Esophagus (tissue), 2 donors: Measurements from ENCODE around the gene SPACA7. TPM values are rescaled to one million over a fixed set of nuclear protein-coding genes. Genes with fewer than 3 reads are reported as not detected.

Source experiments
- H3K27ac ChIP-seq, 2 donors: one replicate each; pipeline ENCODE4 v1.5.1; 2013; ENCODE audit warnings: low read depth in 2 of 2, mild to moderate bottlenecking in 2 of 2, inconsistent platforms in 1 of 2, low read length in 1 of 2, moderate library complexity in 1 of 2
- H3K27me3 ChIP-seq, 2 donors: one replicate each; pipeline ENCODE4 v1.6.1; 2013; ENCODE audit warnings: low read length in 2 of 2, control low read depth in 1 of 2, mild to moderate bottlenecking in 1 of 2; ENCODE audit not compliant: insufficient read depth in 2 of 2, control insufficient read depth in 1 of 2
- H3K36me3 ChIP-seq, 2 donors: one replicate each; pipeline ENCODE4 v1.6.1; 2013; ENCODE audit warnings: low read length in 1 of 2; ENCODE audit not compliant: control insufficient read depth in 2 of 2, insufficient read depth in 2 of 2
- H3K4me1 ChIP-seq, 2 donors: one replicate each; pipeline ENCODE4 v1.6.1; 2013; ENCODE audit warnings: low read length in 1 of 2; ENCODE audit not compliant: control insufficient read depth in 2 of 2, insufficient read depth in 2 of 2
- H3K4me3 ChIP-seq, 2 donors: one replicate each; pipeline ENCODE4 v1.5.1; 2013; ENCODE audit warnings: low read length in 2 of 2, mild to moderate bottlenecking in 2 of 2, low read depth in 1 of 2, moderate library complexity in 1 of 2
- H3K9me3 ChIP-seq, 2 donors: one replicate each; pipeline ENCODE4 v1.6.1; 2013; ENCODE audit warnings: mild to moderate bottlenecking in 2 of 2, low read depth in 1 of 2, low read length in 1 of 2, moderate library complexity in 1 of 2; ENCODE audit not compliant: control insufficient read depth in 2 of 2, insufficient read depth in 1 of 2
- WGBS, 2 donors: extraction: QIAGEN DNeasy Blood & Tissue Kit; methylation state at CpG; one replicate each; pipeline ENCODE4 v1.1.7; 2013; 5-methylcytosine and 5-hydroxymethylcytosine counted together
- polyA plus RNA-seq, 2 donors: library from polyadenylated mRNA; stranded (reverse); fragments of 200-250 nt; gene quantifications; one replicate each; pipeline ENCODE4 v1.2.3, GENCODE V29; 2013
- donor health status: healthy with polysubstance abuse.
- donor health status: Bipolar disorder and iron deficiency.

SPACA7 gene
- polyA plus RNA-seq, 2 donors, result not detected

GRCh38 chr13:112434032-112434431 is 57.9 kb downstream of the SPACA7 start:
- no peak overlapping the region for H3K27ac ChIP-seq
- no peaks in the 10 kb centered on the region for H3K36me3 ChIP-seq
- peaks cover 2 to 10% of the 10 kb centered on the region in 2 donors for H3K9me3 ChIP-seq
- WGBS, 2 donors, result 82 to 89% methylated on average over 13 of the region's 13 CpGs
- no peaks in the 10 kb centered on the region for H3K4me1 ChIP-seq
- peaks cover 0 to 2% of the 10 kb centered on the region in 2 donors for H3K27me3 ChIP-seq
- H3K4me3 ChIP-seq, result no peak overlapping the region

- no peak overlapping the region for H3K4me3 ChIP-seq
- peaks cover 0 to 2% of the 10 kb centered on the region in 2 donors for H3K27me3 ChIP-seq
- WGBS, 2 donors, result 80 to 82% methylated on average over 12 of the region's 12 CpGs
- no peaks in the 10 kb centered on the region for H3K4me1 ChIP-seq
- H3K36me3 ChIP-seq, result no peaks in the 10 kb centered on the region
- H3K9me3 ChIP-seq, result peaks cover 2 to 9% of the 10 kb centered on the region in 2 donors
- H3K27ac ChIP-seq, result no peak overlapping the region
Observed at GRCh38 chr13:112434937-112435523, 58.9 kb downstream of the SPACA7 start.

- no peak overlapping the region for H3K27ac ChIP-seq
- H3K4me1 ChIP-seq, result no peaks in the 10 kb centered on the region
- peaks cover 2 to 8% of the 10 kb centered on the region in 2 donors for H3K9me3 ChIP-seq
- no peaks in the 10 kb centered on the region for H3K36me3 ChIP-seq
- WGBS, 2 donors, result 85 to 86% methylated on average over 9 of the region's 9 CpGs
- H3K4me3 ChIP-seq, result no peak overlapping the region
- H3K27me3 ChIP-seq, result peaks cover 0 to 2% of the 10 kb centered on the region in 2 donors
Observed at GRCh38 chr13:112435973-112436372, 59.8 kb downstream of the SPACA7 start.

GRCh38 chr13:112438094-112438493 is 61.9 kb downstream of the SPACA7 start:
- H3K4me1 ChIP-seq, result no peaks in the 10 kb centered on the region
- no peaks in the 10 kb centered on the region for H3K36me3 ChIP-seq
- H3K27ac ChIP-seq, result no peak overlapping the region
- peaks cover 0 to 2% of the 10 kb centered on the region in 2 donors for H3K27me3 ChIP-seq
- no peak overlapping the region for H3K4me3 ChIP-seq
- peaks cover 2 to 3% of the 10 kb centered on the region in 2 donors for H3K9me3 ChIP-seq
- WGBS, 2 donors, result 80 to 87% methylated on average over 1 of the region's 1 CpG

- no peak overlapping the region for H3K4me3 ChIP-seq
- no peak overlapping the region for H3K27ac ChIP-seq
- 73 to 93% methylated on average over 2 of the region's 2 CpGs for WGBS, 2 donors
- H3K4me1 ChIP-seq, result no peaks in the 10 kb centered on the region
- H3K9me3 ChIP-seq, result peaks cover 2 to 3% of the 10 kb centered on the region in 2 donors
- H3K27me3 ChIP-seq, result peaks cover 0 to 2% of the 10 kb centered on the region in 2 donors
- no peaks in the 10 kb centered on the region for H3K36me3 ChIP-seq
Observed at GRCh38 chr13:112438515-112438914, 62.4 kb downstream of the SPACA7 start.

- H3K27me3 ChIP-seq, result no peaks in the 10 kb centered on the region
Observed at GRCh38 chr13:112441226-112441625, 65.1 kb downstream of the SPACA7 start.

GRCh38 chr13:112441779-112442310 is 65.7 kb downstream of the SPACA7 start:
- no peaks in the 10 kb centered on the region for H3K4me1 ChIP-seq
- no peaks in the 10 kb centered on the region for H3K27me3 ChIP-seq
- no peaks in the 10 kb centered on the region for H3K9me3 ChIP-seq
- WGBS, 2 donors, result 78 to 81% methylated on average over 19 of the region's 19 CpGs
- no peak overlapping the region for H3K4me3 ChIP-seq
- H3K36me3 ChIP-seq, result no peaks in the 10 kb centered on the region
- H3K27ac ChIP-seq, result no peak overlapping the region

More at GRCh38 chr13:112441226-112441625, 65.1 kb downstream of the SPACA7 start:
- Histone ChIP-seq H3K27ac (no peak overlapping the region), H3K4me1 (no peaks in the 10 kb centered on the region), H3K9me3 (no peaks in the 10 kb centered on the region), H3K36me3 (no peaks in the 10 kb centered on the region), H3K4me3 (no peak overlapping the region)
- 89 to 91% methylated on average over 17 of the region's 17 CpGs for WGBS, 2 donors

GRCh38 chr13:112442483-112443090 is 66.4 kb downstream of the SPACA7 start:
- Histone ChIP-seq H3K4me3 (no peak overlapping the region), H3K4me1 (no peaks in the 10 kb centered on the region), H3K36me3 (no peaks in the 10 kb centered on the region), H3K9me3 (no peaks in the 10 kb centered on the region), H3K27me3 (no peaks in the 10 kb centered on the region), H3K27ac (no peak overlapping the region)
- 29 to 31% methylated on average over 21 of the region's 21 CpGs for WGBS, 2 donors

GRCh38 chr13:112443191-112443994 is 67.2 kb downstream of the SPACA7 start:
- H3K4me1 ChIP-seq, result no peaks in the 10 kb centered on the region
- no peaks in the 10 kb centered on the region for H3K9me3 ChIP-seq
- 15 to 19% methylated on average over 31 of the region's 31 CpGs for WGBS, 2 donors
- no peak overlapping the region for H3K27ac ChIP-seq
- H3K36me3 ChIP-seq, result no peaks in the 10 kb centered on the region
- H3K4me3 ChIP-seq, result no peak overlapping the region
- no peaks in the 10 kb centered on the region for H3K27me3 ChIP-seq
